MM.1S (cell line): ENCODE data around the gene DYNLRB1.

Source experiments
- DNase-seq: peaks from one replicate; pipeline ENCODE4 v3.0.0-alpha.2; 2015
- H2AFZ ChIP-seq: fragments of 300-600 bp; sonication (generic); 2 replicates; pipeline ENCODE4 v1.6.0; 2016; ENCODE audit warnings: antibody characterized with exemption, low read length
- H3F3A ChIP-seq: fragments of 300-600 bp; sonication (generic); 2 replicates; pipeline ENCODE4 v1.6.1; 2016; ENCODE audit warnings: mild to moderate bottlenecking, antibody characterized with exemption, low read length, moderate library complexity, mixed read lengths; ENCODE audit not compliant: insufficient read depth
- H3K27ac ChIP-seq: fragments of 300-600 bp; sonication (generic); 2 replicates; pipeline ENCODE4 v1.5.1; 2016; ENCODE audit warnings: mild to moderate bottlenecking, low read length
- H3K27me3 ChIP-seq: fragments of 300-600 bp; sonication (generic); replicated peaks from 2 replicates; pipeline ENCODE4 v1.6.0; 2016; ENCODE audit warnings: low read length; ENCODE audit not compliant: insufficient read depth
- H3K36me3 ChIP-seq: fragments of 300-600 bp; sonication (generic); replicated peaks from 2 replicates; pipeline ENCODE4 v1.6.1; 2016; ENCODE audit warnings: mild to moderate bottlenecking, low read length, mixed read lengths; ENCODE audit not compliant: insufficient read depth
- H3K4me1 ChIP-seq: fragments of 300-600 bp; sonication (generic); 2 replicates; pipeline ENCODE4 v1.6.1; 2016; ENCODE audit warnings: low read length, mixed read lengths
- H3K4me2 ChIP-seq: fragments of 300-600 bp; sonication (generic); 2 replicates; pipeline ENCODE4 v1.6.0; 2016; ENCODE audit warnings: low read depth, low read length
- H3K4me3 ChIP-seq: fragments of 300-600 bp; sonication (generic); 2 replicates; pipeline ENCODE4 v1.5.1; 2016; ENCODE audit warnings: low read length, mixed read lengths
- H3K79me2 ChIP-seq: fragments of 300-600 bp; sonication (generic); 2 replicates; pipeline ENCODE4 v1.6.1; 2016; ENCODE audit warnings: mixed run types, low read length, mixed read lengths
- H3K9ac ChIP-seq: fragments of 300-600 bp; sonication (generic); 2 replicates; pipeline ENCODE4 v1.6.1; 2016; ENCODE audit warnings: low read length, mixed read lengths
- H3K9me2 ChIP-seq: fragments of 300-600 bp; sonication (generic); replicated peaks from 2 replicates; pipeline ENCODE4 v1.6.1; 2016; ENCODE audit warnings: mild to moderate bottlenecking, low read length, mixed read lengths; ENCODE audit not compliant: insufficient read depth
- H3K9me3 ChIP-seq: fragments of 300-600 bp; sonication (generic); replicated peaks from 2 replicates; pipeline ENCODE4 v1.6.1; 2016; ENCODE audit warnings: mild to moderate bottlenecking, low read length, mixed read lengths; ENCODE audit not compliant: insufficient read depth
- H4K20me1 ChIP-seq: fragments of 300-600 bp; sonication (generic); 2 replicates; pipeline ENCODE4 v1.6.1; 2016; ENCODE audit warnings: mild to moderate bottlenecking, low read length, moderate library complexity, mixed read lengths; ENCODE audit not compliant: insufficient read depth
- EZH2 ChIP-seq: fragments of 300-600 bp; sonication (generic); optimal IDR thresholded peaks from 2 replicates; pipeline ENCODE3; 2017; ENCODE audit warnings: low read depth, mild to moderate bottlenecking, antibody characterized with exemption, low read length, mixed read lengths
- EZH2phosphoT487 ChIP-seq: fragments of 300-600 bp; sonication (generic); IDR thresholded peaks from 2 replicates; pipeline ENCODE4 v1.6.1; 2018; ENCODE audit warnings: antibody characterized with exemption, low read length
- TF ChIP-seq, protein P1 (sequence below): fragments of 300-600 bp; sonication (generic); IDR thresholded peaks from 2 replicates; pipeline ENCODE4 v1.5.1; 2016; ENCODE audit warnings: antibody characterized with exemption, low read length, mixed read lengths

Gene DYNLRB1

DNA sequence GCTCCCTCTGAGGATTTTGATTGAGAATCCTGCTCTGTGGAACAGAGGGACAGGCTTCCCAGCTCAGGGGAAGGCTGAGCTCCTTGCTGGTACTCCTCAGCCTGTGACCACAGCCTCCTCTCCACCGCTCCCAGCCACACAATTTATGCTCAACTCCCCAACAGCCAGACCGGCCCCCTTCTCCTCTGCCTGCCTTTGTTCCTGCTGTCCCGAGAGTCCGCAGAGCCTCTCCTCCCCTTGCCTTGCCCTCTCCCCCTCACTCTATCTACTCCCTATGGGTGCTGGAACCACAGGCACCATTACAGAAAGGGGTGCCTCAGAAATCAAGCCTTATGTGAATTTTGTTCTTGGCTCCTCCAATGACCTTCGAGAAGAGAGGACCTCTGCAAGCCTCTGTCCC lies 58.2 kb downstream of the DYNLRB1 start:
- no peak overlapping the region for H3K27ac ChIP-seq
- H3K79me2 ChIP-seq = no peaks in the 10 kb centered on the region
- no peak for DNase-seq
- no peak overlapping the region for H3K9ac ChIP-seq
- no peak overlapping the region for H3K4me3 ChIP-seq
- no peaks in the 10 kb centered on the region for H3K9me2 ChIP-seq
- H3K36me3 ChIP-seq = no peaks in the 10 kb centered on the region
- no peaks in the 10 kb centered on the region for H3K4me1 ChIP-seq
- H3F3A ChIP-seq = no peaks in the 10 kb centered on the region
- no peak overlapping the region for H3K4me2 ChIP-seq
- no peaks in the 10 kb centered on the region for H4K20me1 ChIP-seq
- TF ChIP-seq, protein P1, sequence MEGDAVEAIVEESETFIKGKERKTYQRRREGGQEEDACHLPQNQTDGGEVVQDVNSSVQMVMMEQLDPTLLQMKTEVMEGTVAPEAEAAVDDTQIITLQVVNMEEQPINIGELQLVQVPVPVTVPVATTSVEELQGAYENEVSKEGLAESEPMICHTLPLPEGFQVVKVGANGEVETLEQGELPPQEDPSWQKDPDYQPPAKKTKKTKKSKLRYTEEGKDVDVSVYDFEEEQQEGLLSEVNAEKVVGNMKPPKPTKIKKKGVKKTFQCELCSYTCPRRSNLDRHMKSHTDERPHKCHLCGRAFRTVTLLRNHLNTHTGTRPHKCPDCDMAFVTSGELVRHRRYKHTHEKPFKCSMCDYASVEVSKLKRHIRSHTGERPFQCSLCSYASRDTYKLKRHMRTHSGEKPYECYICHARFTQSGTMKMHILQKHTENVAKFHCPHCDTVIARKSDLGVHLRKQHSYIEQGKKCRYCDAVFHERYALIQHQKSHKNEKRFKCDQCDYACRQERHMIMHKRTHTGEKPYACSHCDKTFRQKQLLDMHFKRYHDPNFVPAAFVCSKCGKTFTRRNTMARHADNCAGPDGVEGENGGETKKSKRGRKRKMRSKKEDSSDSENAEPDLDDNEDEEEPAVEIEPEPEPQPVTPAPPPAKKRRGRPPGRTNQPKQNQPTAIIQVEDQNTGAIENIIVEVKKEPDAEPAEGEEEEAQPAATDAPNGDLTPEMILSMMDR = no peak
- TF ChIP-seq EZH2 = no peak
- TF ChIP-seq EZH2phosphoT487 = no peak
- no peaks in the 10 kb centered on the region for H3K9me3 ChIP-seq
- no peaks in the 10 kb centered on the region for H3K27me3 ChIP-seq
- no peak overlapping the region for H2AFZ ChIP-seq

DNA sequence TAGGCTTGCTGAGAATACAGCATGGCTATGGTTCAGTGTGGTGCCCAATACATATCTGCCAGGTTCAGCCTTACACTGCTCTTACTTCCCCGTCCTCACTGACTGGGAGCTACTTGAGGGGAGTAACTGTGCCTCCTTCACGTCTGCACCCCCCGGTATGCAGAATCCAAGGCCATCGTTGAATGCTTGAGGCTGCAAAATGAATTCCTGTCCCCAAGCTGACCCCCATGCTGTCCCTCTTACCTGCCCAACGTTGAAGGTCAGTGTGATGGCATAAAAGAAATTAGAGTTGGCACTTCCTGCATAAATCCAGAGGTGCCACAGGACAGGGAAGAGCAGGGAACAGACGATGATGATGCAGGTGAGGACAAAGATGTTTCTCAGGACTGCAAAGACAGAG lies 58.6 kb downstream of the DYNLRB1 start:
- H3K9me2 ChIP-seq = no peaks in the 10 kb centered on the region

DNA sequence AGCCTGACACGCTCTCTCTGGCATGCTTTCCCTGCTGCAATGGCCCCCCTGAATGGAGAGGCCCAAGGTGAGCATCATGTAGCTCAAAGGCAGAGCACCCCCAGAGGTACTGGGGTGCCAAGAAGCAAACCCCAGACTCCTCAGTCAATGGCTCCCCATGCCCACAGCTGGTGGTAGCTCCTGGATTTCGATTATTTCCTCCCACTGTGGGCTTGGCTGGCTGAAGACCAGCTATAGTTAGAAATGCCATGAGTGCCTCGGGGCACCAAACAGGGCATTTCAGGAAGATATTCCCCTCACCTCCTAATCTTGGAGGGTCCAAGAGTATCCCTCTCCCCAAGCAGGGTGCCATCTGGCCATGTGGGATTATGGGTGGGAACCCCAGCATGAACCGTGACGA lies 59.0 kb downstream of the DYNLRB1 start:
- H3K4me1 ChIP-seq = peaks cover 8% of the 10 kb centered on the region
- H3K9me2 ChIP-seq = no peaks in the 10 kb centered on the region
- no peak overlapping the region for H2AFZ ChIP-seq
- H3K79me2 ChIP-seq = no peaks in the 10 kb centered on the region
- DNase-seq = no peak
- H3K27ac ChIP-seq = no peak overlapping the region
- H3K27me3 ChIP-seq = no peaks in the 10 kb centered on the region
- H3K4me3 ChIP-seq = no peak overlapping the region
- H3K9ac ChIP-seq = no peak overlapping the region
- TF ChIP-seq, protein P1 = no peak
- TF ChIP-seq EZH2phosphoT487 (no peak), EZH2 (no peak)
- no peak overlapping the region for H3K4me2 ChIP-seq
- H3F3A ChIP-seq = no peaks in the 10 kb centered on the region
- no peaks in the 10 kb centered on the region for H3K9me3 ChIP-seq
- no peaks in the 10 kb centered on the region for H4K20me1 ChIP-seq
- H3K36me3 ChIP-seq = no peaks in the 10 kb centered on the region

More for the DNA sequence above, 58.6 kb downstream of the DYNLRB1 start:
- no peak for DNase-seq
- no peak overlapping the region for H3K27ac ChIP-seq
- no peak overlapping the region for H3K4me2 ChIP-seq
- no peak overlapping the region for H3K4me3 ChIP-seq
- H3K27me3 ChIP-seq = no peaks in the 10 kb centered on the region
- H3K9me3 ChIP-seq = no peaks in the 10 kb centered on the region
- TF ChIP-seq, protein P1 = no peak
- H3K36me3 ChIP-seq = no peaks in the 10 kb centered on the region
- peaks cover 4% of the 10 kb centered on the region for H3K4me1 ChIP-seq
- H4K20me1 ChIP-seq = no peaks in the 10 kb centered on the region
- no peaks in the 10 kb centered on the region for H3F3A ChIP-seq
- H2AFZ ChIP-seq = no peak overlapping the region
- H3K9ac ChIP-seq = no peak overlapping the region
- H3K79me2 ChIP-seq = no peaks in the 10 kb centered on the region

DNA sequence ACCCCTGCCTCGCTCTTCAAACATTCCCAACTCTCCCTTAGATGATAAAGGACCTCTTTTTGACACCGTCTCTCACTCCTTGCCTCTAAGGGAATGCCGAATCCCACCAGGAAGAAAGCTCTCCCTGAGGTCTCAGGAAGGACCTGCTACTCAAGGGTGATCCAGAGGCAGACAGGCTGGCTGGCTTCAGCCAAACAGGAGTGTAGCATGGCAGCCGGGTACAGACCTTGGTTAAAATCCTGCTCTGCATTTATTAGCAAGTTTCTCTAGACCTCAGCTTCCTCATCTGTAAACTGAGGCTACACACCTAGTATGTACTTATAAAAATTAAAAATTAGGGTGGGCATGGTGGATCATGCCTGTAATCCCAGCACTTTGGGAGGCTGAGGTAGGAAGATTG lies 59.5 kb downstream of the DYNLRB1 start:
- Histone ChIP-seq H3K4me3 (no peak overlapping the region), H3F3A (no peaks in the 10 kb centered on the region), H2AFZ (no peak overlapping the region), H3K9me3 (no peaks in the 10 kb centered on the region), H3K9me2 (no peaks in the 10 kb centered on the region), H3K4me1 (peaks cover 13% of the 10 kb centered on the region), H3K4me2 (no peak overlapping the region), H4K20me1 (no peaks in the 10 kb centered on the region), H3K27ac (no peak overlapping the region), H3K27me3 (no peaks in the 10 kb centered on the region), H3K9ac (no peak overlapping the region), H3K36me3 (no peaks in the 10 kb centered on the region), H3K79me2 (no peaks in the 10 kb centered on the region)
- DNase-seq = no peak
- TF ChIP-seq, protein P1 = no peak
- TF ChIP-seq EZH2 (no peak), EZH2phosphoT487 (no peak)
